Activated effector memory CD4-positive, alpha-beta T cell treated with anti-CD3 and anti-CD28 coated beads, Interleukin-2, amount 50 U/mL, for 16 hours (primary cell): Measurements from ENCODE around the gene EYA3.

Experiments
- DNase-seq: peaks from one replicate; pipeline ENCODE4 v3.0.0-alpha.2; 2020

EYA3 gene

DNA sequence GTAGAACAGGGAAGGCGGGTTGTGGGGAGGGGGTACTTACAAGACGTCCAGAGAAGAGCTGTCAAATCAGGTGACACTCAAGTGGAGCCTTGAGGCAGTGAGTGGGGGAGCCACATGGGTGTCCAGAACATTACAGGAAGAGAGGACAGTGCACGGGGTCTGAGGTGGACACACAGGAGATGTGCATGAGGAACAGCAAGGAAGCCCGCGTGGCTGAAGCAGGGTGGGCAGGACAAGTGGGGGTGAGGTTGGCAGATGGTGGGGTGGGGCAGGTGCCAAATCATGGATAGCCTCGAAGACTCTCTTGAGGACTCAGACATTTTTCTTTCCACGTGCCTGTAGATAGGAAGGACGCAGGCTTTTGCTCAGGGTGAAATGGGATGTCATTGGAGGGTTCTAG is 152.7 kb downstream of the EYA3 start:
- no peak for DNase-seq

DNA sequence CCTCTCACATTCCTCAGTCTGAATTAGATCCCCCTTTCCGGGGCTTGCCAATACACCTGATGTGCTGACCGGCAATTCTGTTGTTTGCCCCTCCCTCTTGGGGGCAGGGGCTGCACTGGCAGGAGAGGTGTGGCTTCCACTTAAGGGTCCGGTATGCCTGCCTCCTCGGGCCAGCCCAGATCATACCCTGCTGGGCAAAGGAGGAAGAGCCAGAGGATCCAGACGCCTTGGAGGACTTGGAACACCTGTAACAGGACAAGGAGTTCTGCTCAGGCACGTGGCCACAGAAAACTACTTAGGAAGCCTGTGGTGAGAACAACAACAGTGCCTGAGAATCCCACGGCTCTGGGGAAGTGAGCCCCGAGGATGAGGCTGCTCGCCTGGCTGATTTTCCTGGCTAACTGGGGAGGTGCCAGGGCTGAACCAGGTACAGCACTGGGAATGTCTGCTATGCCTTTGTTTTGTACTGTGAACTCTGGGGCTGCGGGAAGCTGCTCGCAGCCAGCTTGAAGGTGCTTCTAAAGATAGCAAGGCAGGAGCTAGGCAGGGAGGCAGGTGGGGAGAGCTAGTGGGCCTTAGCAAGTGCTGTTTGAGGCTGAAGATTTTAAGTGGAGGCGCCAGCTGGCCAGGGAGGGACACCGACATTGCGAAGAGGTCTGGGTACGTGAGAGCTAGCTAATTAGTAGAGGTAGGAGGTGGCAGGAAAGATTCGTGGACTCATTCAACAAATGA is 153.4 kb downstream of the EYA3 start, which contains the start of gene SMPDL3B:
Gene SMPDL3B, plus strand, starts transcription at position 183 of the 732 bp plus-strand sequence. Its CDS starts 184 bp downstream, at position 367.
- no peak for DNase-seq

DNA sequence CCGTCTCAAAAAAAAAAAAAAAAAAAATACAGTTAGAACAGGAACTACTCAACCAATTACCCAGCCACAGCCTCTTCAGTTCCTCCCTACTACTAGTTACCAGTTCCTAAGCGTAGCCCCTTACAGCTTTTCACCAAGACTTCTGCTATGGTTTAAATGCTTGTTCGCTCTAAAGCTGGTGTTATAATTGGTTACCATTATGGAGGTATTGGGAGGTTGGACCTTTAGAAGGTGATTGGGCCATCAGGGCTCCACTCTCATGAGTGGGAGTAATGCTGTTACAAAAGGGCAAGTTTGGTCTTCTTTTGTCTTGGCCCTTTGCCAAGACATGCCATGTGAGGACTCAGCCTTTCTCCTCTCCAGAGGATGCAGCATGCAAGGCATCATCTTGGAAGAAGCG is 156.7 kb downstream of the EYA3 start:
- no peak for DNase-seq

DNA sequence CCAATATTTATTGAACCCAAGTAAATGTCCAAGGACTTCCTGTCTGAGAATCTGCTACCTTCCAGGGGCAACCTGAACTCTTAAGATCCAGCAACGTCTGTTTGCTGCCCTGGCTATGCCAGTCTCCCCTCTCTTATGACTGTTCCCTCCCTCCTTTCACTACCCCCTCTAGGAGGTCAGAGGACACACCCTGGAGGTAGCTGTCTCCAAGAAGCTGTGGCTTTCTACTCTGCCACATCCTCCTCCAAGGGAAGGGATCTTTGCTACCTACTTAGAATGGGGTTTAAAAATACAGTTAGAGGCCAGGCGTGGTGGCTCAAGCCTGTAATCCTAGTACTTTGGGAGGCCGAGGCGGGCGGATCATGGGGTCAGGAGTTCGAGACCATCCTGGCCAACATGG is 157.2 kb downstream of the EYA3 start:
- no peak for DNase-seq

DNA sequence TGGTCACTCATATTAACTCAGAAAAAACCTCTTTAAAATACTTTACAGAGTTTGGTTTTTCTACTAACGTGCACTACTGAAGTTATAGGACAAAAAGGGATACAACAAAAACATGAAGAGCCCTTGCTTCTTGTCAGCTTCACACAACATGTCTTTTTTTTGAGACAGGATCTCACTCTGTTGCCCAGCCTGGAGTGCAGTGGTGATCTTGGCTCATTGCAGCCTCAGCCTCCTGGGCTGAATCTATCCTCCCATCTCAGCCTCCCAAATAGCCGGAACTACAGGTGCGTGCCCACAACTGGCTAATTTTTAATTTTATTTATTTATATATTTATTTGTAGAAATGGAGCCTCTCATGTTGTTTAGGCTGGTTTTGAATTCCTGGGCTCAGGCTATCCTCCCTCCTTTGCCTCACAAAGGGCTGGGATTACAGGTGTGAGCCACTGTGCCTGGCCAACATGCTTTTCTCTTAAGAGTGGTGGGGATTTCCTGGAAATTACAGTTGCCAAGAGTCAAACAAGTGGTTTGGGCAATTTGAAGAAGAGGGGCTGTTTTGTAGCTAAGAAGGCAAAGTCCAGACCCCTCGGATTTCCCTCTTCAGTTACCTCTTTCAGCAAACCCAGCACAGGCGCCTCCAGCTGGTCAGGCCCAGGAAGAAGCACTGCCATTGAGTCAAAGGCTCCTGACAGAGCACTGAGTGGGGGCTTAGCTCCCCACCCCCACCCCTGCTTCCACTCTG is 160.0 kb downstream of the EYA3 start:
- DNase-seq = peak; percentile 39

DNA sequence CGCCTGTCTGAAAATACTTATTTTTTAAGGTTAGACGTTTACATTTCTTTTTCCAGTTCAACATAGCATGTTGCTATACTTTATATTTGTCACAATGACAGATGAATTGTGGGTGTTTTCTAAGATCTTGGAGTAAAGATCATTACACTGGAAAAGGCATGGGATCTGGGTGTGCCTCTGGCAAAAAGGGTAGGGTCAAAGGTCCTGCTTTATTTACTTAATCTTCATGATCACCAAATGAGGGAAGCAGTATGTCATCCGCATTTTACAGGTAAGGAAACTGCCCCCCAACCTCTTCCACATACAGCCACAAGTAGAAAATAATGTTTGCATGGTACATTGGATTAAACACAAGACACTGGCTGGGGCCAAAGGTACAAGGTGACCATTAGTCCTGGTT is 166.1 kb downstream of the EYA3 start:
- no peak for DNase-seq
